ENCODE results near the gene PHF19.
A peak's percentile ranks its signal among the peaks of the same experiment; 100 is the strongest.

The PHF19 gene

GRCh38 chr9:120891884-120892747 is 15.1 kb upstream of the PHF19 start:
- no peak for DNase-seq (ENCODE audit: low spot score)

- DNase-seq (ENCODE audit: low spot score): no peak
These were observed 14.4 kb upstream of the PHF19 start for GRCh38 chr9:120891245-120891883.

- no peak for DNase-seq (ENCODE audit: low spot score)
These were observed 13.6 kb upstream of the PHF19 start for GRCh38 chr9:120890320-120891244.

DNA sequence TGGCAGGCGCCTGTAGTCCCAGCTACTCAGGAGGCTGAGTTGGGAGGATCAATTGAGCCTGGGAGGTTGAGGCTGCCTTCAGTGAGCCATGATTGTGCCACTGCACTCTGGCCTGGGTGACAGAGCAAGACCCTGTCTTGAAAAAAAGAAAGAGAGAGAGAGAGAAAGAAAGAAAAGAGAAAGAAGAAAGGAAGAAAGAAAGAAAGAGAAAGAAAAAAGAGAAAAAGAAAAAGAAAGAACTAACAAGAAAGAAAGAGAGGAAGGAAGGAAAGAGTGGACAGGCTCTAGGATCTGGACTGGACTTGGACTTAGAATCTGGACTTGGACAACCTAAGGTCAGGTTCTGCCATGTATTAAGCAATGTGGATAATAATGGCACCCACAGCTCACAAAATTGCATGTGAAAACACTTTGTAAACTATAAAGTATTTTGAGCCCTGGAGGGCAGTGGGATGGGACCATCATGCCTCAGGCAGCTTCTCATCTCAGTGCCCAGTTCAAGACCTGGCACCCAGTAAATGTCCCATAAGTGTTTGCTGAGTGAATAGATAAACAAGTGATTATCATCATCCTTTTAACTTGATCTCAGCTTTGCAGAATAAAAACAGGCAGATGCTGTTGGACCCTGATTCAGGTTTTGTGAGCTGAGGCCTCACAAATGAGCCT is 12.8 kb upstream of the PHF19 start:
- no peak for DNase-seq (ENCODE audit: low spot score)

DNA sequence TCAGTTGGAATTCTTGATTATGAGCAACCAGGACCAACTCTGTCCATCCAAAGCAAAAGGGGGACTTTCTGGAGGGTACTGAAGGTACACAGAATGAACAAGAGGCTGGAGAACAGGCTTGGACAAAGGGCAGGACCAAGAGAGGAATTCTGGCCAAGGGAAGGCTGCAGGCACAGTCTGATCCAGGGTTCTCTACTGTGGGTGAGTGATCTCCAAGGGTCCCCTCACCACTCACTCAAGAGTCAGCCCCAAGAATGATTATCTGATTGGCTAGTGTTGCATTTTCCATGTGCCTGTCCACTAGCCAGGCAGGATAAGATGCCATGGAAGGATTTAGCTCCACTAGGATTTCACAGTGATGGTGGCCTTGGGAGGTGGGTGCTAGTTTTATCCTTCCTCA is 11.6 kb upstream of the PHF19 start:
- no peak for DNase-seq (ENCODE audit: low spot score)

GRCh38 chr9:120886490-120886967 is 9.5 kb upstream of the PHF19 start:
- no peak for DNase-seq (ENCODE audit: low spot score)

- no peak for DNase-seq (ENCODE audit: low spot score)
These were observed 9.0 kb upstream of the PHF19 start for GRCh38 chr9:120885958-120886357.

- DNase-seq (ENCODE audit: low spot score): no peak
These were observed 8.5 kb upstream of the PHF19 start for GRCh38 chr9:120885457-120885856.

DNA sequence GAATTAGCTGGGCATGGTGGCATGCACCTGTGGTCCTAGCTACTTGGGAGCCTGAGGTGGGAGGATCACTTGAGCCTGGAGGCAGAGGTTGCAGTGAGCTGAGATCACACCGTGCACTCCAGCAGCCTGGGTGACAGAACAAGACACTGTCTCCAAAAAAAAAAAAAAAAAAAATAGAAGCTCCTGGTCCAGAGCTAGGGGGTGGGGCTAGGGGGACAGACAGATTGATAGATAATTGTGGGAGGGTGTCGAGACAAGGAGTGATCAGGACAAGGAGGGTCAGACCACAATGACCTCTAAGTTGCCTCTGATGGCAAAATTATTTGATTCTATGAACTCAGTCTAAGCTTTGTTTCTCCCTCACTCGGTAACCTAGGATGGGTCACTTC is 6.6 kb upstream of the PHF19 start:
- no peak for DNase-seq (ENCODE audit: low spot score)

DNA sequence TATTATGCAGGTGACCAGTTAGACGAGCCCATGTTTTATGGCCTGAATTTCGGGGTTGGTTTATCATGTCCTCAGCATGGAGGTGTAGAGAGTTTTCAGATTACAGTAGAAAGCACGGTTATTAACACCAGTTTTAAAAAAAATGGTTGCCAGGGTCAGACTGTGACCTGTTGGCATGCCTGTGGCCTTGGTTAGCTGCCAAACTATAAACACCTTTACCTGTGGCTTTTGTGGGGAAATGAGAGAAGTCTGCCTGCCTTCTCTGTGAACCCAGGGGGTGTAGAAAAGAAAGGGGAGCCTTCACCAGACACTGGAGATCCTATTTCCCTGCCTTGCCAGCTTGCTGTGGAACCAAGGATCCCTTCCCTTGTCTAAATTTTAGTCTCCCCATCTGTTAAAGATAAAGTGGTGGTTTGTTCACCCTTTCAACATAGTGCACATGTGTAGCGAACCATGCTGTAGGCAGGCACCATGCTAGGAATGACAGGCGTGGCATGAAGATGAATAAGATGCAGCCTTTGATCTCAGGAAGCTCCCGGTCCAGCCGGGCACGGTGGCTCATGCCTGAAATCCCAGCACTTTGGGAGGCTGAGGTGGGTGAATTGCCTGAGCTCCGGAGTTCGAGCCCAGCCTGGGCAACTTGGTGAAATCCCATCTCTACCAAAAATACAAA is 6.1 kb upstream of the PHF19 start:
- DNase-seq (ENCODE audit: low spot score): no peak

DNA sequence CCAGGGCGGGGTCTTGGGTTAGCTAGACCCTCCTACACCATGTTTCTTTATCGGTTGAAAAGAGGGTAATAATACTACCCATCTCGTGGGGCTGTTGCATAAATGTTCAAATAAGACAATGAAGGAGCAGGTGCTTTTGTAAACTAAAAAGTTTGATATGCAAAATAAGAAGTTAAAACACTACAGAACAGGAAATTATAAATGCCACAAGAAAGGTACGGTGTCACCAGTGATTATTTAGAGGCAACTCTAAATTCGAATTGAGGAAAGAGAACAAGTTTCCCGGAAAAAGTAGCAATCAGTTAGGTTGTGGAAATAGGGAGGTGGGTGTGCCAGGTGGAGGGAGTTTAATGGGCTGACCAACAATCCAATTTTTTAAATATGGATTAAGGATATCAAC is 2.5 kb upstream of the PHF19 start:
- no peak for DNase-seq (ENCODE audit: low spot score)

DNA sequence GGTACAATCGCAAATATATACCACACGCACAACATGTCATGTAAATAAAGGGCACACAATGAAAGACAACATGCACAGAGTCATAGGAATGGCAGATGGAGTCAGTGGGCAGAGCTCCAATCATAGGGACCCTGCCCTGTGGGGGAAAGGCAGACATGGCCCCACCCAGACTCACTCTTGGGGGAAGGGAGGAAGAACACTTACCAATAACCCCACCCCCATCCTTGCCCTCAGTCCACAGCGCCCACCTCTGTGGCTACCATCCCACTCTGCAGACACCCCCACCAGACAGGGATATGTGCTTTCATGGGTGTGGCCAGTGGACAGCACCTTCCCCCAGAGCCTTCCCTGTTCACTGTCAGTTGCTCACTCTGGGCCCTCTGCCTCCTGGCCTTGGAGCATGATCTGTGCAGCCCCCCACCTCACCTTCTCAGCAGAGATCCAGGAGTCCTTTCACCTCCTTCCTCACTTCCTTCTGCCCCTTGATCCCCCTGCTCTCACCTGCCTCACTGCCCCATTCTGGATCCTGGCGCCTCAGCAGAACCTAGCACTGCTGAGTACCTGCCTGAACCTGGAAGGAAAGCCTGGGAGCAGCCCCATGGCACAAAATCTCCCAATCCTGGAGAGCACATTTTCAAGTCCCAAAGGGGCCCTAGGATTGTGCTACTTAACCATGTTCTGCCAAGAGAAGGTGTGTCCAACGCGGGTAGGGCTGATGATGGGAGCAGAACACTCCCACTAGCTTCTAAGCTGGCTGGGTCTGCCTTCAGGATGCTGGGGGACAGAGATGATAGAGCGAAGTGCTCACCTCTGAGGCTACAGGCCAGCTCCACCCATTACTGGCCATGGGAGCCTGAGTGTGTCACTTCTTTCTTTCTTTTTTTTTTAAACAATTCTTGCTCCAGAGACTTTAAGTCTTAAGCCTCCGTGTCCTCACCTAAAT is 1.5 kb upstream of the PHF19 start:
- no peak for DNase-seq (ENCODE audit: low spot score)

GRCh38 chr9:120877276-120878034 is 467 bp upstream of the PHF19 start:
- DNase-seq (ENCODE audit: low spot score): peak; percentile 67

DNA sequence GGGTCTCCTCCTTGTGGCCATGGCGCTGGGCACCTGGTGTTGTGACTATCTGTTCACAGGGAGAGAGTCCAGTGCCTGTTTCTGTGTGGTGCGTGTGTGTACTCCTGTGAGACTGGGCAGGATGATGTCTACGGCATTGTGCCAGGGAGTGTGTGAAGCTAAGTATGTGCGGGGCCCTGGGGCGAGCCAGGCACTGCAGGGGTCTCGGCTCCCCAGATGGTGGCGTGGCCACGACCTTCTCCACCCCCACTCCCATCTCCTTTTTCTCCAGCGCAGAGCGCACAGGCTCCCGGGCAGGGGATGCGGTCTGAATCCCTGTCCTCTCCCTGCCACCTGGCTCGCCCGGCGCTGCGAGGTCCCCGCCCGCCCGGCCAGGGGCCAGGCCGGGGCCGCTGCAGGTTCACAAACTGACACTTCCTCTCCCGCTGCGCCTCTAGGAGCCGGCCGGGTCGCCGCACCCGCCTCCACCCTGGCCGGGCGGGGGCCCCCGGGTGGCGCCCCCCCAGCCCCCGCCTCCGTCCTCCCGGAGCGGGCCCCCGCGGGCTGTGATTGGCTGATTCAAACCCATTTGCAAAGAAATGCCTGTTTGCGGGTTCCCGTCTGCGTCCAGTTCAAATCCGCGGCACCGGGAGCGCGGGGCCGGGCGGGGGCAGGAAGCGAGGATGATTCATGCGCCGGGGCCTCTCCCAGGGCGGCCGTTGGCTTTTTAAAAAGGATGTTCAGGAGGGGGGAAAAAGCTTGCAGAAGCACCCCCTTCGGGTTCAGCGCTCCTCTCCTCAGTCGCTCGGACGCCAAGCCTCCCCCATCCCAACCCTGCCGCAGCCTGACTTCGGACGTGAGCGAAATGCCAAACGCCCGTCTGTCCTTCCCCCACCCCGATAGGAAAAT is 790 bp downstream of the PHF19 start:
- DNase-seq (ENCODE audit: low spot score): peak; percentile 76

GRCh38 chr9:120875643-120875953 is 1.4 kb downstream of the PHF19 start:
- DNase-seq (ENCODE audit: low spot score): no peak

DNA sequence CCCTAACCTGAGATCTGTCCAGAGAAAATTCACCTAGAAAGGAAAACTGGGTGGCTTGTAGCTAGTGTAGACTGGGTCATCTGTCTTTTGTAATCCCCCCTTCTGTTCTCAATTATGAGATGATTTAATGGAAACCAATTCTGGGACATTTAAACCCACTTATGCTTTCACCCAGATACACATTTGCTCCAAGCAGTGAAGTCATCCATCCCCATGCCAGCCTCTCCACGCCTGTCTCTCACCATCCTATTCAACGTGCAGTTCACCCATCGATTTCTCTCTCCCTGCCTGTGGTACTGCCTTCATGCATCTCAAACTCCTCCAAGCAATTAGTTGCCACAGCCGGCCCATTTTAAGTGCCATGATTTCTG is 1.8 kb downstream of the PHF19 start:
- DNase-seq (ENCODE audit: low spot score): no peak

GRCh38 chr9:120874226-120875194 is 2.5 kb downstream of the PHF19 start:
- DNase-seq (ENCODE audit: low spot score): no peak

Measured in globus pallidus (tissue), 1 donor.